ENCODE data around the gene CACFD1. TPM values are rescaled to one million over a fixed set of nuclear protein-coding genes. Genes with fewer than 3 reads are reported as not detected.

CACFD1 gene
- total RNA-seq, 1 donor from 2014 or later: 24.6 TPM

DNA sequence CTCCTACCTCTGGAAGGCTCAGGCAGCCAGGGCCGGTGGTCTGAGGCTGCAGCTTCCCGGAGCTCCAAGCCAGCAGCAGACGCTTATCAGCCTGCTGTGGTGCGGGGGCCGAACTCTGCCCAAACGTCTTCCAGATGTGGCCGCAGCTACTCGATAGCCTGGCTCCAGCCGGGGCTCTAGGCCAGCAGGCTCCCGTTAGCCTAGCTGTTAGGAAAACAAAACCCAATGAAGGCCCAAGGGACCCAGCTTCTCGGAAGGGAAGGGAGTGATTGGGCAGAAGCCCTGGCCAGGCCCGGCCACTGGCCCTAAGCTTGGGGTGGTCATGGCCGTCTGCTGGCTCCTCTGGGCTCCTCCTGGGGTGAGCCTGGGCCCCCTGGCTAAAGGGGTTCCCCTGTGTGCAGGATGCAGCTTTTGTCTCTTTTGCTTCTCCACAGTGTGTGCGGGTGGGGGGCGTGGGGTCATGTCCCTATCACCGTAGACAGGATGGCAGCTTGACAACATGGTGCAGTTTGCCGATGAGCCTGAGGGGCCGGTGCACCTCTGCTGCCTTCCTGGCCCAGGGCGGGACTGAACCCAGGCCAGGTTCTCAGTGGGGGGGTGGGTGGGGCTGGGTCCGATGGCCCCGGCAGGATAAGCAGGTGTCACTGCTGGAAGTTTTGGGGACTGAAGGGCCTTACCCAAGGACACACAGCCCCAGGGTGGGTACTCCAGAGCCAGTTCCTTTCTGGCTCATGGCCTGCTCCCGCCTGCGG is 46.3 kb downstream of the CACFD1 start:
- H3K4me3 ChIP-seq (ENCODE audit: low read depth, low read length): no peak overlapping the region
- no peak for DNase-seq (ENCODE audit: low read depth)
- peaks cover 23% of the 10 kb centered on the region for H3K27me3 ChIP-seq (ENCODE audit: control insufficient read depth, insufficient read depth, low read length)
- H3K36me3 ChIP-seq (ENCODE audit: control insufficient read depth, insufficient read depth, low read length): no peaks in the 10 kb centered on the region
- TF ChIP-seq, protein P1, sequence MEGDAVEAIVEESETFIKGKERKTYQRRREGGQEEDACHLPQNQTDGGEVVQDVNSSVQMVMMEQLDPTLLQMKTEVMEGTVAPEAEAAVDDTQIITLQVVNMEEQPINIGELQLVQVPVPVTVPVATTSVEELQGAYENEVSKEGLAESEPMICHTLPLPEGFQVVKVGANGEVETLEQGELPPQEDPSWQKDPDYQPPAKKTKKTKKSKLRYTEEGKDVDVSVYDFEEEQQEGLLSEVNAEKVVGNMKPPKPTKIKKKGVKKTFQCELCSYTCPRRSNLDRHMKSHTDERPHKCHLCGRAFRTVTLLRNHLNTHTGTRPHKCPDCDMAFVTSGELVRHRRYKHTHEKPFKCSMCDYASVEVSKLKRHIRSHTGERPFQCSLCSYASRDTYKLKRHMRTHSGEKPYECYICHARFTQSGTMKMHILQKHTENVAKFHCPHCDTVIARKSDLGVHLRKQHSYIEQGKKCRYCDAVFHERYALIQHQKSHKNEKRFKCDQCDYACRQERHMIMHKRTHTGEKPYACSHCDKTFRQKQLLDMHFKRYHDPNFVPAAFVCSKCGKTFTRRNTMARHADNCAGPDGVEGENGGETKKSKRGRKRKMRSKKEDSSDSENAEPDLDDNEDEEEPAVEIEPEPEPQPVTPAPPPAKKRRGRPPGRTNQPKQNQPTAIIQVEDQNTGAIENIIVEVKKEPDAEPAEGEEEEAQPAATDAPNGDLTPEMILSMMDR (IDR thresholded peaks at IDR 0.05; ENCODE audit: insufficient read depth, low read length, poor library complexity, severe bottlenecking): no peak

DNA sequence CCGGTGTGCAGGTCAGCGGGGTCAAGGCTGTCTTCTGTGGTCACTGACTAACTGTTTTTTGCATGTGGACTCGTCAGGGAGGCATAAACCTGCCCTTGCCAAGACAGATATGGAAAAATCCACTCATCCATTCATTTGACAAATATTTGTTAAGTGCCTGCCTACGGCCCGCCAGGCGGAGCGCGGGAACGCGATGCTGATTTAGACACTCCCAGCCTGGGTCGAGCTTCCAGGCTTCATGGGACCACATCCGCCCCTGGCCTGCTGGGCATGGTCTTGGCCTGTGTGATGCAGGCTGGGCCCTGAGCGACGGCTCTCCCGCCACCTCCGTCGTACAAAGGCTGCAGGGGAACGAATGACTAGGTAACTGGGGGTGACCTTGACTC is 46.9 kb downstream of the CACFD1 start:
- DNase-seq (ENCODE audit: low read depth): peak; percentile 38
- Histone ChIP-seq H3K4me3 (ENCODE audit: low read depth, low read length) (no peak overlapping the region), H3K36me3 (ENCODE audit: control insufficient read depth, insufficient read depth, low read length) (no peaks in the 10 kb centered on the region), H3K27me3 (ENCODE audit: control insufficient read depth, insufficient read depth, low read length) (peaks cover 26% of the 10 kb centered on the region)
- TF ChIP-seq, protein P1 (IDR thresholded peaks at IDR 0.05; ENCODE audit: insufficient read depth, low read length, poor library complexity, severe bottlenecking): no peak

DNA sequence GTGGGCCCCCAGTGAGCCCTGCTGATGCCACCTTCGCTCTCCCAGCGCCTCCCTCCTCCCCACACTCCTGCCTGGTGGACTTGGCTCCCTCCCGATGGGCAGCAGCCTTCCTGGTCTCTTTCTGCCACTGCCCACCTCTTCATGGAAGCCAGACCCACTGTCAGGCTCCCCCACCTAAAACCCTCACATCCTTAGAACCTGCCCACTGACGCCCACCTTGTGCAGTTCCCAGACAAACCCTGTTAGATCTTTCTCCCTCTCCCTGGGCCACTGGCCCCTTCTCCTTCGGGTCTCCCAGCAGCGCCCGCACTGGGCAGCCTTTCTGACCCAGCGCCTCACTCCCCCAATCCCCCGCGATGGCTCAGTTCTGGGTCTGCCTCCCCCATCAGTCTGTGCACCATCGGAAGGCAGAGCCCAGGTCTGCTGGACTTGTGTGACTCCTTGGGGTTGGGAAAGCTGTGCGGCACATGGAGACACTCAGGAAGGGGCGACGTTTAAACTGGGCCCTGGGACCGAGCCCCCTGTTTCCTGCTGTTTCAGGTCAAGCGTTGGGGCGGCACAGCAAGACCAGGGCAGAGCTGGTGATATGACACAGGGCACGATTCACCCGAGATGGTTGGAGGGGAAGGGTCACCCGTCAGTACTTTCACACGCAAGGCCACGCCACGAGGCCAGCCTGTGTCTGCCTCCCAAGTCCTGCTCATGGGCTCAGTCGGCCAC is 47.6 kb downstream of the CACFD1 start:
- Histone ChIP-seq H3K4me3 (ENCODE audit: low read depth, low read length) (no peak overlapping the region), H3K36me3 (ENCODE audit: control insufficient read depth, insufficient read depth, low read length) (no peaks in the 10 kb centered on the region), H3K27me3 (ENCODE audit: control insufficient read depth, insufficient read depth, low read length) (peaks cover 26% of the 10 kb centered on the region)
- DNase-seq (ENCODE audit: low read depth): no peak
- TF ChIP-seq, protein P1 (IDR thresholded peaks at IDR 0.05; ENCODE audit: insufficient read depth, low read length, poor library complexity, severe bottlenecking): no peak

DNA sequence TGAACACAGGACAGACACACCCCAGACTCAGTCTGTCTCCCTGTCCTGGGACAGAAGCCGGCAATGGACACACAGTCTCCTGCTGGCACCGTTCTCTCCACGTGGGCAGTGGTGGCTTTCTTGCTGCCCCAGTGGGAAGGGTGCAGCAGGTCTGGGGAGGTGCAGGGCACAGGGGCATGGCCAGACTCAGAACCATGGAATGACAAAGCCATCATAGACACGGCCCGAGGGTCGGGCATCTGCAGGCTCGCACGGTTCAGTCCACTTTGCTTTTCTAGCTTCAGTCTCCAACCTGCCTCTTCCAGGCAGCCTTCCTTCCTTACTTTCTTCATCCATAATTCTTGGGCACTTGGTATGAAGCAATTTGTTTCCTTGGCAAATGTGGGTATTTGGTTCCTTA is 48.3 kb downstream of the CACFD1 start:
- TF ChIP-seq, protein P1 (IDR thresholded peaks at IDR 0.05; ENCODE audit: insufficient read depth, low read length, poor library complexity, severe bottlenecking): no peak
- Histone ChIP-seq H3K36me3 (ENCODE audit: control insufficient read depth, insufficient read depth, low read length) (no peaks in the 10 kb centered on the region), H3K27me3 (ENCODE audit: control insufficient read depth, insufficient read depth, low read length) (peaks cover 29% of the 10 kb centered on the region), H3K4me3 (ENCODE audit: low read depth, low read length) (no peak overlapping the region)
- DNase-seq (ENCODE audit: low read depth): no peak

DNA sequence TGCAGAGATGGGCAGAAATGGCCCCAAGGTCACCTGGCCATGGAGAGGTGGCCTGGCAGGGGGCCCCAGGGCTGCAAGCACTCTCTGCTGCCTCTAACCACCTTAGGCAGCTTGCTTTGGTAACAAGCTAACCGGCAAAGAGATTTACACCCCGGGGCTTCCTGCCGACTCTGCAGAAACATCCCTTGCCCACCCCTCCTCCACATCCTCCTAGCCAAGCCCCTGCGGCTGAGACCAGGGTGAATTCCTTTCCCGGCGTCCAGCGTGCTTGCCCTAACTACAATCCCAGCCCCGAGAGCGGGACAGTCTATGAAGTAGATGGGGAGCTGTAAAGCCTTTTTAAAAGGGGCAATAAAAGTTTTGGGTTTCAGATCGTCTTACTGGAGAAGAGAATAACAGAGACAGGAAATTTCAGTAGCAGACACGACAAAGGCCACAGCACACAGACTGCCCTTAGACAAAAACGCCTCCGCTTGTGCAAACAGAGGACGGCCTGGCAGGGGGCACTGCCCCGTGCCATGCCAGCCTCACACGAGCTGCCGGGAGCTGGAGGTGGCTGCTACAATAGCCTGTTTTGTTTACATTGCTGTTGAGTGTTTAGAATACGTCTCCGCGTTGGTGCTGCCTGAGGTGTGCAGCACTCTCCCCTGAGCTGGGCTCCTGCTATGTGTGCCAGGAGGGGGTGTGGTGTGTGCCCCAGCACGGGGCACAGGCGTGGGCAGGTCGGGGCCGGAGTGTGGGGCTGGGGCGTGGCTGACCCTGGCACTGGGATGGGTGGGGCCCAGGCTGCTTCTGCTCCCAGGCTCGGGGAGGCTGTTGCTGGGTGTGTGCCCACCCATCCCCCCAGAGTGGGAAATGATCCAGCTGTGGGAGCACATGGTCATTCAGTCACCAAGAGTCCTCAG is 49.7 kb downstream of the CACFD1 start:
- TF ChIP-seq, protein P1 (IDR thresholded peaks at IDR 0.05; ENCODE audit: insufficient read depth, low read length, poor library complexity, severe bottlenecking): no peak
- DNase-seq (ENCODE audit: low read depth): no peak
- Histone ChIP-seq H3K27me3 (ENCODE audit: control insufficient read depth, insufficient read depth, low read length) (peaks cover 35% of the 10 kb centered on the region), H3K36me3 (ENCODE audit: control insufficient read depth, insufficient read depth, low read length) (no peaks in the 10 kb centered on the region), H3K4me3 (ENCODE audit: low read depth, low read length) (no peak overlapping the region)
